Measurements from ENCODE around the gene TTYH2. TPM values are rescaled to one million over a fixed set of nuclear protein-coding genes. Genes with fewer than 3 reads are reported as not detected.

TTYH2 gene
- total and polyA plus RNA-seq, 12 donors: 8.6 to 36.3 (median 24.8) TPM

DNA sequence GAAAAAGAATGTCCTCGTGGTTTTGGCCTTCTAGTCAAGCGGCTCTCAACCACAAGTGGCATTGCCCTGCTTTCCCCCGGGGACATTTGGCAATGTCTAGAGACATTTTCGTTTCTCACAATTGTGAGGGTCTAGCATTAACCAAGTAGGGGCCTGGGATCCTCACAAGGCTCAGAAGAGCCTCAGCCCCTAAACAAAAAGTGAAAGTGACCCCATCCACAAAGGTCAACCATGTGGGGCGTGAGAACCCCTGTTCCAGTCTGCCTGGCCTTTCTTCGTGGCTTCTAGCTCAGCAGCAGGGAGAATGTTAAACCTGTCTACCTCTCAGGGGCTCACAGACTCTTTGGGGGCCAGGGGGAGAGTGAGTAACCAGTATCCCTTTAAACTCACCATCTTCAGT is 14.7 kb upstream of the TTYH2 start:
- no peaks in the 10 kb centered on the region for H3K9me3 ChIP-seq
- intact Hi-C loops (cut with DNase I): no loop called here
- 76 to 80% methylated on average over 6 of the region's 6 CpGs for WGBS, 2 donors
- H3K27ac ChIP-seq: no peak overlapping the region
- ATAC-seq (no peak), DNase-seq (no peak)
- TF ChIP-seq, protein P1, sequence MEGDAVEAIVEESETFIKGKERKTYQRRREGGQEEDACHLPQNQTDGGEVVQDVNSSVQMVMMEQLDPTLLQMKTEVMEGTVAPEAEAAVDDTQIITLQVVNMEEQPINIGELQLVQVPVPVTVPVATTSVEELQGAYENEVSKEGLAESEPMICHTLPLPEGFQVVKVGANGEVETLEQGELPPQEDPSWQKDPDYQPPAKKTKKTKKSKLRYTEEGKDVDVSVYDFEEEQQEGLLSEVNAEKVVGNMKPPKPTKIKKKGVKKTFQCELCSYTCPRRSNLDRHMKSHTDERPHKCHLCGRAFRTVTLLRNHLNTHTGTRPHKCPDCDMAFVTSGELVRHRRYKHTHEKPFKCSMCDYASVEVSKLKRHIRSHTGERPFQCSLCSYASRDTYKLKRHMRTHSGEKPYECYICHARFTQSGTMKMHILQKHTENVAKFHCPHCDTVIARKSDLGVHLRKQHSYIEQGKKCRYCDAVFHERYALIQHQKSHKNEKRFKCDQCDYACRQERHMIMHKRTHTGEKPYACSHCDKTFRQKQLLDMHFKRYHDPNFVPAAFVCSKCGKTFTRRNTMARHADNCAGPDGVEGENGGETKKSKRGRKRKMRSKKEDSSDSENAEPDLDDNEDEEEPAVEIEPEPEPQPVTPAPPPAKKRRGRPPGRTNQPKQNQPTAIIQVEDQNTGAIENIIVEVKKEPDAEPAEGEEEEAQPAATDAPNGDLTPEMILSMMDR (IDR thresholded peaks at IDR 0.05): no peak
- H3K4me3 ChIP-seq: no peak overlapping the region
- H3K27me3 ChIP-seq: peaks cover 6 to 73% (median 55%) of the 10 kb centered on the region in 7 donors
- no peaks in the 10 kb centered on the region for H3K36me3 ChIP-seq
- H3K4me1 ChIP-seq: peaks cover 0 to 14% (median 1%) of the 10 kb centered on the region in 9 donors

DNA sequence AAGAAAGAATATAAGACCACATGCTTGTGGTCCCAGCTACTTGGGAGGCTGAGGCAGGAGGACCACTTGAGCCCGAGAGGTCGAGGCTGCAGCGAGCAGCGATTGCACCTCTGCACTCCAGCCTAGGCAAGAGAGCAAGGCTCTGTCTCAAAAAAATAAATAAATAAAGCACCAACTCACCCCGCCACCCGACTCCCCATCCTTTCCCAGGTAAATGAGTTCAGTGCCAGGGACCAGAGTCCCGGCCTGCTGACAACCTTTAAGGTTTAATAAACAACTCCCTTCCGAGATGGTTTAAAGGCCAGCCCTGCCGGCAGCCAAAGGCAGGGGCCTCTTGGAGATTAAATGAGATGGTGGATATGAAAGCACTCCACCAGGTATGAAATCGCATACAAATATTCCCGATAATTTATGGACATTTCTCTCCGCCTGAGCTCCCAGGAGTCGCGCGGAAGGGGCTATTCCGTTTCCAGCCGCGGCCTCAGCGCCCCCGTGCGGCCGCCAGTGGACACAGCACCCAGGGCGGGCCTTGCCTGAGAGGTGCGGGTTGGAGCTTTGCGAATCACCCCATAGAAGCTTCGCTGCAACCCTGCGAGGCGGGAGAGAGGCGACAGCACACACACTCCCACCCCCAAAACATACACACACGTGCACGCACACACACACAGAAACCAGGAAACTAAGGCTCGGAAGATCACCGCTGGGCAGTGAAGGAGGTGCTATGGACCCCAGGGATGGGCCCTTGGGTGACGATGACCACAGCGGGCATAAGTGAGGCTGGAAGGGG is 13.9 kb upstream of the TTYH2 start:
- H3K9me3 ChIP-seq: no peaks in the 10 kb centered on the region
- peaks cover 6 to 66% (median 51%) of the 10 kb centered on the region in 7 donors for H3K27me3 ChIP-seq
- DNase-seq (peak; percentile 45 to 66), ATAC-seq (peak in 5 of 8 donors; percentile 42 to 62 (median 53))
- WGBS, 2 donors: 23 to 24% methylated on average over 35 of the region's 35 CpGs
- H3K27ac ChIP-seq: no peak overlapping the region
- H3K36me3 ChIP-seq: peaks cover 0 to 2% (median 0%) of the 10 kb centered on the region in 9 donors
- H3K4me1 ChIP-seq: peaks cover 0 to 16% (median 9%) of the 10 kb centered on the region in 9 donors
- peak overlapping the region in 3 of 10 donors; percentile 1 to 14 (median 9) for H3K4me3 ChIP-seq
- intact Hi-C loops (cut with DNase I): loop anchor here in 2 of 10 donors (5.0 to 10.0 kb wide), 4 partner anchors 43 to 717 kb away; partner anchors contain the start of genes BTBD17 (in 1 of the 2) and NHERF1 (in 1 of the 2)
- TF ChIP-seq, protein P1 (IDR thresholded peaks at IDR 0.05): peak; percentile 84 to 100 (median 96)

DNA sequence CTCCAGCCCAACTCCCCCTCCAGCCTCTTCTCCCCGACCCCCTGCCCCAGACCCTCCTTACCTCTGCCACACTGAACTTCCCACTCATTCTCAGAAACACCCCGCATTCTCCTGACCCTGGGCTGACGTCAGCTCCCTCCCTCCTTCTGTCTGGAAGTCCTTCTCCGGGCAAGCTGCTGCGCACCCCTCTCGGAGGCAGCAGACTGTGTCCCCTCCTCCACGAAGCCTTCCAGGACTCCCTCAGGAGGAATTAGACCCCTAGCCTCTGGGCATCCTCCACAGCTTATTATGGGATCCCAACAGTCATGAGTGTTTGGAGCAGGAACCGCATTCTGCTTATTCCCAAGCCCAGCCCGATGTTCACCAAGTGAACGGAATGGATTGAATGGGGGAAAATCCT is 13.3 kb upstream of the TTYH2 start:
- 57 to 59% methylated on average over 10 of the region's 10 CpGs for WGBS, 2 donors

DNA sequence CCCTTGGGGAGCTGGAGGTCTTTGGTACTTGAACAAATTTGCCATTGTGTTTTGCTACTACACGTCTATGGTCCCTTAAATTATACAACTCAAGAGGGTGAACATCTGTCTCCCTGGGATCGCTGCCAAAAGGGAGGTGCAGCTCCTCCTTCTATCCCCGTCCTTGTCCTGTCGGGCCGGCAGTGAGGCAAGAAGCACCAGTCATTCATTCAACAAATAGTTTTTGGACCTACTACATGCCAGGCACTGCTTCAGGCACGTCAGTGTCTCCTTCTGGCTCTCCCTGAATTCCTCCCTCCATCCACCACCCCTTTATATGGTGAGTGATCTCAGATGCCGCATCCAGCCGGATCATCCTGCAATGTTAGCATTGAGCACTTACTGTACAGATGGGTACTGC is 12.1 kb upstream of the TTYH2 start:
- H3K4me1 ChIP-seq: peaks cover 9 to 34% (median 27%) of the 10 kb centered on the region in 9 donors
- peaks cover 0 to 20% (median 4%) of the 10 kb centered on the region in 9 donors for H3K36me3 ChIP-seq
- WGBS, 2 donors: 38 to 39% methylated on average over 8 of the region's 8 CpGs
- no peak overlapping the region for H3K27ac ChIP-seq
- ATAC-seq (no peak), DNase-seq (peak in 1 of 2 donors; percentile 57)
- TF ChIP-seq, protein P1 (IDR thresholded peaks at IDR 0.05): no peak
- no peaks in the 10 kb centered on the region for H3K9me3 ChIP-seq
- intact Hi-C loops (cut with DNase I): loop anchor here in 2 of 10 donors (5.0 to 10.0 kb wide), 4 partner anchors 41 to 719 kb away; partner anchors contain the start of genes BTBD17 (in 1 of the 2) and NHERF1 (in 1 of the 2)
- H3K4me3 ChIP-seq: no peak overlapping the region
- H3K27me3 ChIP-seq: peaks cover 0 to 48% (median 34%) of the 10 kb centered on the region in 7 donors

More for the DNA sequence above, 13.3 kb upstream of the TTYH2 start:
- Histone ChIP-seq H3K4me3 (no peak overlapping the region), H3K4me1 (peaks cover 5 to 22% (median 15%) of the 10 kb centered on the region in 9 donors), H3K27me3 (peaks cover 3 to 60% (median 45%) of the 10 kb centered on the region in 7 donors), H3K9me3 (no peaks in the 10 kb centered on the region), H3K27ac (no peak overlapping the region), H3K36me3 (peaks cover 0 to 8% (median 0%) of the 10 kb centered on the region in 9 donors)
- intact Hi-C loops (cut with DNase I): loop anchor here in 2 of 10 donors (5.0 to 10.0 kb wide), 4 partner anchors 42 to 718 kb away; partner anchors contain the start of genes BTBD17 (in 1 of the 2) and NHERF1 (in 1 of the 2)
- DNase-seq (no peak), ATAC-seq (no peak)
- TF ChIP-seq, protein P1 (IDR thresholded peaks at IDR 0.05): no peak
